GM13977 (cell line): ENCODE results near the gene GNB1.

ENCODE experiments used
- DNase-seq: peaks from one replicate; pipeline ENCODE4 v3.0.0; 2012; ENCODE audit warnings: low spot score
- in situ Hi-C: fragments of 300-500 bp; cut with MboI; formaldehyde crosslinking; loops from one replicate; pipeline ENCODE4 v1.12.0; 2022; ENCODE audit warnings: low sequenced_read_pairs, low pct_unique_long_range_greater_than_20kb, mixed read lengths, inconsistent platforms; ENCODE audit not compliant: unreplicated experiment
- TF ChIP-seq, protein P1 (sequence below): IDR thresholded peaks from 2 replicates; pipeline ENCODE4 v1.5.1; 2012; ENCODE audit warnings: mild to moderate bottlenecking, control low read depth; ENCODE audit not compliant: insufficient read depth; ENCODE audit errors: extremely low read depth, missing control alignments

GNB1 gene

DNA sequence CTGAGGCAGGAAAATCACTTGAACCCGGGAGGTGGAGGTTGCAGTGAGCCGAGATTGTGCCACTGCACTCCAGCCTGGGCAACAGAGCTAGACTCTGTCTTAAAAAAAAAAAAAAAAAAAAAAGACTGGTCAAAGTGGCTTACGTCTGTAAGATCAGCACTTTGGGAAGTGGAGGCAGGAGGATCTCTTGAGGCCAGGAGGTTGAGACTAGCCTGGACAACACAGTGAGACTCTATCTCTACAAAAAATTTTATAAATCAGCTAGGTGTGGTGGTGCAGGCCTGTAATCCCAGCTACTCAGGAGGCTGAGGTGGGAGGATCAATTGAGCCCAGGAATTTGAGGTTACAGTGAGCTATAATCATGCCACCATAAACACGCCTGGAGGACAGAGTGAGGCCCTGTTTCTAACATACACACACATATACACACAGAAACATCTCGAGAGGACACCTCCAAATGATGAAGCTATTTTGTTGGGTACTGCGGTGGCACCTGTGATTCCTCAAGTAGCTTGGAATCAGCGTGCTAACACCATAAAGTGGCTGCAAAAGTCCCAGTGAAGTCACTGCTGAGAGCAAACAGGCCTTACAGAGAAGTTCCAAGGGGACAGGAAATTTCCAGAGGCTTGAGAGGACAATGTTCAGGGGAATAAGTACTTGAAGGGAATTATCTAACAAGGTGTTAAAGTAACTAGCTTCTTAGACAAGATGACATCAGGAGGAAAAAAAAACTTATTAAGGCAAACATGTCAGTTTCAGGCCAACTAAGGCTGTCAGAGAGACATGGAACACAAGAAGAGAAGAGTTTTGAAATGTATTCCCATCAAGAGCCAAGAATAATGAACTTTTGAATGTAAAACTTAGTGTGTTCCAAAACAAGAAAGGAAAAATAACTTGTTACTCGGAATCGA, 114.0 kb downstream of the GNB1 start:
- in situ Hi-C loops: no loop called here
- TF ChIP-seq, protein P1, sequence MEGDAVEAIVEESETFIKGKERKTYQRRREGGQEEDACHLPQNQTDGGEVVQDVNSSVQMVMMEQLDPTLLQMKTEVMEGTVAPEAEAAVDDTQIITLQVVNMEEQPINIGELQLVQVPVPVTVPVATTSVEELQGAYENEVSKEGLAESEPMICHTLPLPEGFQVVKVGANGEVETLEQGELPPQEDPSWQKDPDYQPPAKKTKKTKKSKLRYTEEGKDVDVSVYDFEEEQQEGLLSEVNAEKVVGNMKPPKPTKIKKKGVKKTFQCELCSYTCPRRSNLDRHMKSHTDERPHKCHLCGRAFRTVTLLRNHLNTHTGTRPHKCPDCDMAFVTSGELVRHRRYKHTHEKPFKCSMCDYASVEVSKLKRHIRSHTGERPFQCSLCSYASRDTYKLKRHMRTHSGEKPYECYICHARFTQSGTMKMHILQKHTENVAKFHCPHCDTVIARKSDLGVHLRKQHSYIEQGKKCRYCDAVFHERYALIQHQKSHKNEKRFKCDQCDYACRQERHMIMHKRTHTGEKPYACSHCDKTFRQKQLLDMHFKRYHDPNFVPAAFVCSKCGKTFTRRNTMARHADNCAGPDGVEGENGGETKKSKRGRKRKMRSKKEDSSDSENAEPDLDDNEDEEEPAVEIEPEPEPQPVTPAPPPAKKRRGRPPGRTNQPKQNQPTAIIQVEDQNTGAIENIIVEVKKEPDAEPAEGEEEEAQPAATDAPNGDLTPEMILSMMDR: no peak
- no peak for DNase-seq

DNA sequence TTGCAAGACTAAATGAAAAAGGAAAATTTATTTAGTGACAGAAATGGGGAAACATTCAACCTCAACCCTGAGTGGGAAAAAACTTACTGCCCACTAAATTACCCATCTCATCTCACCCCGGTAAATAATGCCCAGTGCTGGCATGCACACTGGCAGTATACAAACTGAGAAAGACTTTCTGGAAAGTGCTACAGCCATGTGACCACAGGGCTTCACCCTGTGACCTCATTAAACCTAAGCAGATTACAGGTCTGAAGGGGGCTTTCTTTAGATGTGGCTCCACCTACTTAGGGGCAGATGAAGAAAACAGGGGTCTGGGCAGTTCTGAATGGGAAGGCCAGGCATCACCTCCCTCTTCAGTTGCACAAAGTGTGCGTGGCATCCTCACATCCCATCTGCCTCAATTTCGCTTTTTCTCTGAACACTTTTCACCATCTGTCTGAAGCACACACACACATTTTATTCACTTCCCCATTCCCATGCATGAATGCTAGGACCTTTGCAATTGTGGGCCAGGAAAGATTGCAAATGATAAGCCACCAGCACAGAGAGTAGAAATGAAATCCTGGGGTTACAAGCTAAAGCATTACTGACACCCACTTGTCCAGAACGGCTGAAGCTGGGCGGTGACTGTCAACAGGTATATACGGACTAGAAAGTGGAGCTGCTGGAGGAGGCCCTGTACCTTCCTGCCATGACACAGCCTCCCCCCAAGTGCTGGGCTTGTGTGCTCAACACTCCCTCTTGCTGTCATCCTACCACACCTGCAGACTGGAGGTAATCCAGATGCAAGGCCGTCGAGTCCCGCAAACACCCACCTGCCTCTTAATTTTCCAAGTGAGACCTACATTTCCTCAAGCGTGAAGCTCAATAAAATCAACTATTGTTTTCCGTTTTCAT, 115.3 kb downstream of the GNB1 start:
- DNase-seq: peak; percentile 60
- TF ChIP-seq, protein P1: peak; percentile 2
- in situ Hi-C loops: no loop called here

DNA sequence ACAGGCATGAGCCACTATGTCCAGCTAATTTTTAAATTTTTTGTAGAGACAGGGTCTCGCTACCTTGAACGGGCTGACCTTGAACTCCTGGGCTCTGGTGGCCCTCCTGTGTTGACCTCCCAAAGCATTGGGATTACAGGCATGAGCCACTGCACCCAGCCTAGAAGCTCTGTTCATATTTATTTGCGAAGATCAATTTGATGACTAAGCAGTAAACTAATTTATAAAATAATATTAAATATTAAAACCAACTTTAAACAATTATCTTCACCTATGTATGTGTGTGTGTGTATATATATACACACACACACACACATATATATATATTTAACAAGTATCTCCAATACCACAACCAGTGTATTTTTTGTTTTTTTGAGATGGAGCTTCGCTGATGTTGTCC, 117.0 kb downstream of the GNB1 start:
- TF ChIP-seq, protein P1: no peak
- in situ Hi-C loops: no loop called here
- no peak for DNase-seq

DNA sequence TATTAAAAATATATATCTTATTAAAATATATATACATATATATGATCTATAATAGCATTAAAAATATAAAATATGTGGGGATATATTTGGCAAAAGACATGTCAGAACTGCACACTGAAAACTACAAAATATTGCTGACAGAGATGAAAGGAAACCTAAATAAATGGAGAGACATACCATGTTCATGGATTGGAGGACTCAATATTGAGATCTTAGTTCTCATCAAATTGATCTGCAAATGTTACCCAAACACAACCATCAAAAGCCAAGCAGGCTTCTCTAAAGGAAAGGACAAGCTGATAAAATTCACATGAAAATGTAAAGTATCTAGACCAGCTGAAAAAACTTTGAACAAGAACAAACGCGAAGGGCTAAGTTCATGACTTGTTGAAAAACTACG, 119.8 kb downstream of the GNB1 start:
- in situ Hi-C loops: no loop called here
- TF ChIP-seq, protein P1: no peak

DNA sequence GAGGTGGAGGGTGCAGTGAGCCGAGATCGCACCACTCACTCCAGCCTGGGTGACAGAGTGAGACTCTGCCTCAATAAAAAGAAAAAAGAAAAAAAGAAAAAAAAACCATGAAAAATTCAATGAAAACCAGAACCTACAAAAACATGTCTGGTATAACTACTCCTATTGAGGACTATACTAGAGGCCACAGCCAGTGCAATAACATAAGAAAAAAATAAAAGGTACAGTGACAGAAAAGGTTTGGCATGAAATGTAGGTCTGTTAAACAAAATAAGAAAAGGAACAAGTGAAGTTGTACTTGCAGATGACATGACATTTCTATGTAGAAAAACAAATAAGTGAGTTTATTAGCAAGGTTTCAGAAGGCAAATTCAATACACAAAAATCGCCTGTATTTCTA, 120.8 kb downstream of the GNB1 start:
- DNase-seq: no peak
- in situ Hi-C loops: no loop called here
- TF ChIP-seq, protein P1: no peak

More for the DNA sequence above, 119.8 kb downstream of the GNB1 start:
- DNase-seq: no peak

DNA sequence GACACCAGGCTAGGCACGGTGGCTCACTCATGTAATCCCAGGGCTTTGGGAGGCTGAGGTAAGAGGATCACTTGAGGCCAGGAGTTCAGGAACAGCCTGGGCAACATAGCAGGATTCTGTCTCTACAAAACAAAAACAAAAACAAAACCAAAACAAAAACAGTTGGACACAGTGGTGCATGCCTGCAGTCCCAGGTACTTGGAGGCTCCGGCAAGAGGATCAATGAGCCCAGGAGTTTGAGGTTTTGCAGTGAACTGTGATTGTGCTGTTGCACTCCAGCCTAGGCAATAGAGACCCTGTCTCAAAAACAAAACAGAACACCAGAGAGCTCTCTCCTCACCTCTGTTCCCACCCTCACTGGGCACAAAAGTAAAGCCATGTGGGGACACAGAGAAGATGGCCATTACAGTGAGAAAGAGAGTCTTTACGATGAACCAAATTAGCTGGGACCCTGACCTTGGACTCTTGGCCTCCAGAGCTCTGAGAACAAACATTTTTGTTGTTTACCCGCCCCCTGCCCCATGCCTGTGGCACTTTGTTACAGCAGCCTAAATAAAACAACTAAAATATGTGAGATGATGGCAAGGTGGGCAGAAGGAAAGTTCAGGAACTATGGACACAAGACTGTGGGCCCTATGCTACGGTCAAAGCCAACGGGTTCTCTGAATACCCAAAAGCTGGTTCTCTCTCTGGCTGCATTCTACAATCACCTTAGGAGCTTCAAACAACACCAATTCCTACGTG, 122.5 kb downstream of the GNB1 start:
- in situ Hi-C loops: no loop called here
- TF ChIP-seq, protein P1: no peak
- no peak for DNase-seq
